GM19035 (cell line): ENCODE results near the gene RGS3.
"Not testable (repeated sequence)": the region's sequence is repeated elsewhere in the genome, so short reads cannot be mapped to it uniquely, and the experiment has no call there.

Experiments used
- ATAC-seq: cut with Tn5 transposase; IDR thresholded peaks from one replicate; pipeline ENCODE4 v1.9.1; 2021; ENCODE audit not compliant: unreplicated experiment

The RGS3 gene

GRCh38 chr9:113543296-113543981 lies 79.9 kb downstream of the RGS3 start:
- no peak for ATAC-seq

- ATAC-seq = no peak
Observed at GRCh38 chr9:113543982-113544303, 80.4 kb downstream of the RGS3 start.

- no peak for ATAC-seq
Observed at GRCh38 chr9:113545068-113545467, 81.5 kb downstream of the RGS3 start.

- ATAC-seq = no peak
Observed at GRCh38 chr9:113546566-113546965, 83.0 kb downstream of the RGS3 start.

GRCh38 chr9:113547501-113547900 lies 84.0 kb downstream of the RGS3 start:
- ATAC-seq = no peak

GRCh38 chr9:113548221-113549041 lies 84.9 kb downstream of the RGS3 start:
- ATAC-seq = no peak

GRCh38 chr9:113549892-113550291 lies 86.4 kb downstream of the RGS3 start:
- not testable (repeated sequence) for ATAC-seq

- no peak for ATAC-seq
Observed at GRCh38 chr9:113556877-113557593, 93.5 kb downstream of the RGS3 start.

- ATAC-seq = no peak
Observed at GRCh38 chr9:113558632-113559502, 95.3 kb downstream of the RGS3 start.

GRCh38 chr9:113559834-113560800 lies 96.6 kb downstream of the RGS3 start:
- ATAC-seq = no peak

GRCh38 chr9:113562653-113563381 lies 99.3 kb downstream of the RGS3 start:
- no peak for ATAC-seq

GRCh38 chr9:113563826-113564497 lies 100.4 kb downstream of the RGS3 start:
- no peak for ATAC-seq

- ATAC-seq = no peak
Observed at GRCh38 chr9:113564498-113565237, 101.1 kb downstream of the RGS3 start.

- ATAC-seq = no peak
Observed at GRCh38 chr9:113566016-113566711, 102.6 kb downstream of the RGS3 start.

GRCh38 chr9:113566712-113567071 lies 103.2 kb downstream of the RGS3 start:
- ATAC-seq = no peak

- no peak for ATAC-seq
Observed at GRCh38 chr9:113567361-113568080, 104.0 kb downstream of the RGS3 start.

GRCh38 chr9:113568081-113568435 lies 104.5 kb downstream of the RGS3 start:
- no peak for ATAC-seq
